ENCODE results near the gene CD320.
"Not testable (repeated sequence)": the region's sequence is repeated elsewhere in the genome, so short reads cannot be mapped to it uniquely, and the experiment has no call there.

Gene CD320

GRCh38 chr19:8307965-8308866 is at the start of gene CD320:
Gene CD320 (minus strand): TSS chr19:8308358. CDS start chr19:8308290, 68 bp downstream.
- DNase-seq = no peak

GRCh38 chr19:8357007-8357521 is 48.9 kb upstream of the CD320 start:
- no peak for DNase-seq

DNA sequence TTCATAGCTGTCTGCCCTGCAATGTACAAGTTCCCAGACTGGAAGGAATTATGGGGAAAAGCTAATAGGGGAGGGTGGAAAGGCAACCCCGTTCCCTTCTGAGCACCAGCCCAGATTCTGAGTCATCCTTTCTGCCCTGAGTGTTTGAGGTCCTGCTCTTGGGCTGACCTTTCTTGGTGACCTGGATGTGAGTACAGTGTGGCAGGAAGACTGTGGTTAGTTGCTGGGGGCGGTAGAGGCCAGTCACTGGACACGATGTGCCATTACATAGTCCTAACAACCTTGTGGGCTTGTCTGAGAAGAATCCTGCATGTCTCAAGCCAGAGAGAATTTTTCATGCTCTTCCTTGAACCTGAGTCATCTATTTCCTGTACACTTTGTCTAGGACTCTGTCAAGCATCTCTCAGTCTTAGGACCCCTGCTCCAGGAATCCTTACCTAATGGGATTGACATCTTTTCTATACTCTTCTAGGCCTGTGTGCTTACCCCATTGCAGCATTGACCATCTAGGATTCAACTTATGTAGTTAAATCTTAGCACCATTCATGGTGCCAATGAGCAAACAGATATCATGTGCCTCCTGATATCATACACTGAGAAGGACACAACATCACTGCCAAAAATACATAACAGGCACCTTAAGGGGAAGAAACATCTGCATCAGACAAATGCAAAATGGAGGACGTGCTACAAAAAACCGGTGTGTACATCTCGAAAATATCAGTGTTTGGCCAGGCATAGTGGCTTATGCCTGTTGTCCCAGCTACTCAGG is 47.7 kb upstream of the CD320 start:
- no peak for DNase-seq

- DNase-seq = not testable (repeated sequence)
Observed at GRCh38 chr19:8352845-8353244, 44.7 kb upstream of the CD320 start.

DNA sequence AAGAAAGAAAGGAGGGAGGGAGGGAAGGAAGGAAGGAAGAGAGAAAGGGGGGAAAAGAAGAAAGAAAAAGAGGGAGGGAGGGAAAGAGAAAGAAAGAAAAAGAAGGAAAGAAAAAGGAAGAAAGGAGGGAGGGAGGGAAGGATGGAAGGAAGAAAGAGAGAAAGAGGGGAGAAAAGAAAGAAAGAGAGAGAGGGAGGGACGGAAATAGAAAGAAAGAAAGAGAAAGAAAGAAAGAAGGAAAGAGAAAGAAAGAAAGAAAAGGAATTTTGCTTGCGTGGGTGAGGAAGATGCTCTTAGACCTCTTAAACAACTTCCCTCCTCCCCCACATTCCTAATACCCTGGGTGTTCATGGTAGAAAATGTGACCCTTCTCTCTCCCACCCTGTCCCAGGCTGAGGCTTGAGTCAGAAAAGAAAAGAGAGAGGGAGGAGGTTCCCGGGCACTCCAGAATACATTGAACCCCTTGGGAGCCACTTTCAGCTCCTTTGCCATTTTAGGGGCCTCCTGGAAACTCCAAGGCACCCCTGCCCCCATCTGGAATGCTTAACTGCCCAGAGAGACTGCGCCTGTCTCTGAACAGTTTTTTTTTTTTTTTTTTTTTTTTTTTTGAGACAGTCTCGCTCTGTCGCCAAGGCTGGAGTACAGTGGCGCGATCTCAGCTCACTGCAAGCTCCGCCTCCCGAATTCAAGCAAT is 44.1 kb upstream of the CD320 start:
- DNase-seq = no peak

GRCh38 chr19:8349629-8350372 is 41.6 kb upstream of the CD320 start:
- DNase-seq = not testable (repeated sequence)

- DNase-seq = no peak
Observed at GRCh38 chr19:8343483-8343844, 35.3 kb upstream of the CD320 start.

DNA sequence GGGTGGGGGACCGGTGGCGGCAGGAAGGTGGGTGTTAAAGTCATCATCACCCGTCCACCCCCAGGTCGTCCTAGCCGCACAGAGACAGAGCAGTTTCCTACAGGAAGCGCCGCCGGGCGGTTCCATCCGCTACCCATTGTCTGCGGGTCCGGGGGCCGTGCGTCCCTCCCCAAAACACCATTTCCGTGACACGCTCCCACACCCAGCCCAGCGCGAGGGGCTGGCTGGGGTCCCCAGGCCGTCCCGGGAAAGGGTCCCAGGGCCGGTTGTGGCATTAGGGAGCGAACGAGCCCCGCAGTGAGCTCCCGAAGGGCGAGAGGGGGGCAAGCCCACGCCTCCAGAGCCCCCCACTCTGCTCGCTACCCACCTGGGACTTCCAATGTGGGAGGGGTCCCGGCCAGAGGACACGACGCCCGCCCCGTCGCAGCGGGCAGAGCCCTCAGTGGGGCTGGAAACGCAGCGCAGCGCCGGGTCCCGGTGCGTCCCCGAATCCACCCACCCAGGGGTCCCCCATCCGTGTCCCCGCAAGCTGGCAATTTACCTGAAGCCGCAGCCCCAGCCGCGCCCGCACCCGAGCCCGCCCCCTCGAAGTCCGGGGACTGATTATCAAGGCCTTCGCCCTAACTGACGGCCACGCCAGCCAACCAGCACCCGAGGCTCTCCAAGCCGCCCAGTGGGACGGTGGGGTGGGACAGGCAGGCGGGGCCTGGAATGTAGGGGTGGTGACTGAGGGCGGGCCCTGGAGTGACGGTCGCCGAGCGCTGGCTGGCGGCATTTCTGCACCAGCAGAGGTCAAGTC is 34.7 kb upstream of the CD320 start, which contains the start of gene KANK3:
Gene KANK3, minus strand, starts transcription at position 579 of the 799 bp plus-strand sequence. CDS start 5,434 bp downstream, outside the sequence.
- peak; percentile 46 for DNase-seq

- no peak for DNase-seq
Observed at GRCh38 chr19:8342316-8342683, 34.1 kb upstream of the CD320 start.

- not testable (repeated sequence) for DNase-seq
Observed at GRCh38 chr19:8341504-8341903, 33.3 kb upstream of the CD320 start.

DNA sequence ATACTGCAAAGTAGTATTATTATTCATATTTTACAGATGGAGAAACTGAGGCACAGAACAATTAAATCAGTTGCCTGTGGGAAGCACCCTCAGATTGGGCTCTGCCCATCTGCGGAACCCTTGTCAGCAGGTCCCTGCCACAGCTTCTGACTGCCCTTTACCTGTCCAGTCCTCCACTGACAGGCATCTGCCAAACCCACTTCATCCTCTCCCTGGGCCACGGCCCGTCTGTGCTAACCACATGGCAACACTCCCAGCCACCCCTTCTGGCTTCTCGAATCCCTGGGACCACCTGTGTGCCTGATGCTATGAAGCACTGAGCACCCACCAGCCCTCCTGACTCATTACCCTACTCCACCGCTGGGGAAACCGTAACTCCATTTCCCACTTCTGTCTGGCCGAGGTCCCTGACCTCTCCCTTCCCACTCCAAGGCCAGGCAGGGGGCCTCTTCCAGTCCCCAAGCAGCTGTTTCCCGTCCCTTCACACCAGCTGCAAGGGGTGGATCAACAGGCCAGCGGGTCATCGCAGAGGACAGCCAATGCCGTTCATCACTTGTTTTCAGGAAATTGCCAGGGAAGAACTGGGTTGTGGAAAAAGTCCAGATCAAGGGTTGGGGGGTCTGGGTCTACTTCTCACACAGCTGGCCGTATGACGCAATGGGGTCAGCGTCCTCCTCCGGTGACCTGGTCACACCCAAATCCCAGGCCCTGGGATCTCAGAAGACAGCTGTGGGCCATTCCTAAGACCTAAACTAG is 32.4 kb upstream of the CD320 start:
- no peak for DNase-seq

- DNase-seq = no peak
Observed at GRCh38 chr19:8338835-8339234, 30.7 kb upstream of the CD320 start.

DNA sequence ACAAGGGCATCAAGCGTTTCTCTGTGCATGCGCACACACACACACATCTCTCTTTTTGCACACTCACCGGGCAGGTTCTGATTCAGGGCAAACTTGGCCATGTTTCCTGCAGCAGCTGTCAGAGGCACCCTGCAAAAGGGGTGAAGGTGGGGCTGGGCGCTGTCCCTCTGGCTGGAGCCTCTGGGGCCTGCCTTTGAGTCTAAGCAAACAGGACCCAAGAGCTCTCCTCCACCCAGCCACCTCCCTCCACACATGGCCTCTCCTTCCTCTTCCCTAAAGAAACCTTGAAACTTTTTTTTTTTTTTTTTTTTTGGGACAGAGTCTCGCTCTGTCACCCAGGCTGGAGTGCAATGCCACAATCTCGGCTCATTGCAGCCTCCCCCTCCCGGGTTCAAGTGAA is 29.6 kb upstream of the CD320 start:
- DNase-seq = no peak

GRCh38 chr19:8336660-8337059 is 28.5 kb upstream of the CD320 start:
- no peak for DNase-seq

- DNase-seq = no peak
Observed at GRCh38 chr19:8336072-8336569, 28.0 kb upstream of the CD320 start.

GRCh38 chr19:8335343-8336071 is 27.3 kb upstream of the CD320 start:
- DNase-seq = no peak

DNA sequence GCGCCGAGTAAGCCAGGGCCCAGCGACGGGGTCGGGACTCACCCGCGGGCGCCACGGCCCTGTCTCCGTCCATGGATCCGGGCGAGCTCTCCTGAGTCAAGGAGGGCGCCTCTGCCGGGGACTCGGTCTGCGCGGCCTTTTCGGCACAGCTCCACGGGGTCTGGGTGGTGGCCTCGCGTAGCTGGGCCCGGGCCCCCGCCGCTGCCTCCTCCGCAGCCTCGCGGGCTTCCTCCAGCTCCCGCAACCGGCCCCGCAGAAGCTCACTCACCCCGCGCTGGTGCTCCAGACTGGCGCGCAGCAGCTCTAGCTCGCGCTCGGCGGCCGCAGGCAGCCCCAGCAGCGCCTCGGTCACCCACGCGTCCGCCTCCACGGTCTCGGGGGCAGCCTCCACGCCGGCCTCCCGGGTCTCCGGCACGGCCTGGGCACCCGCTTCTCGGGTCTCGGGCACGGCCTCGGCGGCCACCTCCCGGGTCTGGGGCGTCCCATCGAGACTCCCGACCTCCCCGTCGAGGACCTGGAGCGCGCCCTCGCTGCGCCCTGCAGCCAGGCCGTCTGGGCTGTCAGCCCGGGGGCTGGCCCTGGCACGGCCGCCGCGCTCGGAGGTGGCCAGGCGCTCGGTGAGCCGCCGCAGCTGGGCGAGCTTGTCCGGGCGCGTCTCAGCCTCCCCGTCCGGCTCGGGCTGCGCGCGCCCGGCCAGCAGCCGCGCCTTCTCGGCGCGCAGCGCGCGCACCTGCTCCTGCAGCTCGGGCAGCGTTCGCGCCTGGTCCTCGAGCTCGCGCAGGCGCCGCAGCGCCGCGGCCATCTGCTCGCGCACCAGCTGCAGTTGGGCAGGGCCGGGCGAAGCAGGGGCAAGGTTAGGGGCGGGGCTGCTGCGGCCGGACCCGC is 26.5 kb upstream of the CD320 start:
- DNase-seq = no peak

GRCh38 chr19:8333767-8334457 is 25.8 kb upstream of the CD320 start:
- no peak for DNase-seq

Data from KG1 (cell line).